ENCODE measurements around the gene EFHC1.

The EFHC1 gene

GRCh38 chr6:52543729-52544601, 123.8 kb downstream of the EFHC1 start:
- DNase-seq: no peak

- DNase-seq: no peak
Measured at GRCh38 chr6:52544602-52545405, 124.7 kb downstream of the EFHC1 start.

- DNase-seq: no peak
Measured at GRCh38 chr6:52545406-52546119, 125.4 kb downstream of the EFHC1 start.

GRCh38 chr6:52546192-52546591, 126.0 kb downstream of the EFHC1 start:
- no peak for DNase-seq

GRCh38 chr6:52546678-52547077, 126.5 kb downstream of the EFHC1 start:
- no peak for DNase-seq

- DNase-seq: no peak
Measured at GRCh38 chr6:52547647-52548352, 127.7 kb downstream of the EFHC1 start.

- DNase-seq: no peak
Measured at GRCh38 chr6:52548353-52548713, 128.2 kb downstream of the EFHC1 start.

GRCh38 chr6:52548999-52549398, 128.9 kb downstream of the EFHC1 start:
- no peak for DNase-seq

- peak; percentile 59 for DNase-seq
Measured at GRCh38 chr6:52549428-52549827, 129.3 kb downstream of the EFHC1 start.

- no peak for DNase-seq
Measured at GRCh38 chr6:52550014-52550575, 130.0 kb downstream of the EFHC1 start.

GRCh38 chr6:52550870-52551269, 130.7 kb downstream of the EFHC1 start:
- DNase-seq: no peak

GRCh38 chr6:52551483-52552277, 131.5 kb downstream of the EFHC1 start:
- DNase-seq: peak; percentile 23

- DNase-seq: no peak
Measured at GRCh38 chr6:52552278-52552643, 132.1 kb downstream of the EFHC1 start.

- no peak for DNase-seq
Measured at GRCh38 chr6:52553158-52553557, 133.0 kb downstream of the EFHC1 start.

GRCh38 chr6:52553719-52554118, 133.6 kb downstream of the EFHC1 start:
- DNase-seq: no peak

GRCh38 chr6:52554684-52555280, 134.6 kb downstream of the EFHC1 start:
- no peak for DNase-seq

GRCh38 chr6:52555518-52556233, 135.5 kb downstream of the EFHC1 start:
- DNase-seq: no peak

- DNase-seq: no peak
Measured at GRCh38 chr6:52557389-52558265, 137.5 kb downstream of the EFHC1 start.

GRCh38 chr6:52558266-52559000, 138.3 kb downstream of the EFHC1 start:
- no peak for DNase-seq
